GF-D8 (cell line): ENCODE data around the gene HOXB2.
"Not testable (repeated sequence)": the region's sequence is repeated elsewhere in the genome, so short reads cannot be mapped to it uniquely, and the experiment has no call there.

Experiments used
- DNase-seq: peaks from one replicate; lab custom pipeline; 2025; lab: John Stamatoyannopoulos, UW

Gene HOXB2

DNA sequence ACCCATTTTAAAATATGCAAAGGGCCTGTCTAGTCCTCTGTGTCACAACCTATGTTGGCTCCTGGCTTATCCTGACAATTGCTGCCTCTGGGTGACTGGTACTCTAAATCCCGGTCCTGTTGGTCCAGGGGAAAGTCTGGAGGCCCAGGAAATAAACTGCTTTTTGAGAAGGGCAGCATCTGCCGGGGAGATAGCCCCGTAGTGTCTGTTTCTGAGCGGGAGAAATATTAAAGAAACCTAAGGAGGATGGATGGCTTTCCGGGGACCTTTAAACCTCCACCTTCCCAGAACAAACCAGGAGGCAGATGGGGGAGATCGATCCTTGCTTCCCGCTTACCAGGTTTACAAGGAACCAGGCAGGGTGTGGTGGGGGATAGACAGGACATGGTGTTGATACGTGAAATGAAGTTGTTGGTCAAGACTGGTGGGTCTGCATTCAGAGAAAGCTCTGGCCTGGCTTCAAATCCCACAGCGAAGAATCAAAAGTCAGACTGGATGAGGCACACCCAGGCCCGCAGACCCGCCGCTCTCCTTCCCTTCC, 3.8 kb downstream of the HOXB2 start:
- DNase-seq = no peak

DNA sequence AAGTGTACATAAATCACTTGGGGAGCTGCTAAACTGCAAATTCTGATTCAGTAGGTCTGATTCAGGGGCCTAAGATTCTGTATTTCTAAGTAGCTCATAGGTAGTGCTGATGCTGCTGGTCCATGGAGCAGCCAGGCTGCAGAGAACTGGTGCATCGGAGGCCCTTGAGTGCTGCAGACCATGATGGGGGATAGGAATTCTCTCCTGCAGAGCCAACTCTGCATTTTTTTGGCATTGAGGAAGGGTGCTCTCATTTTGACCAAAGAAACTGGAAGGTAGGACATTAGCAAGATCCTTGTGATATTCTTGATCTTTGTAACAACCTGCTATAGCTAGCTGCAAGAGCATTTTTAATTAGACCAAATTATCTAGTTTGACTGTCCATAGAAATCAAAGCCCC, 4.7 kb downstream of the HOXB2 start:
- DNase-seq = no peak

DNA sequence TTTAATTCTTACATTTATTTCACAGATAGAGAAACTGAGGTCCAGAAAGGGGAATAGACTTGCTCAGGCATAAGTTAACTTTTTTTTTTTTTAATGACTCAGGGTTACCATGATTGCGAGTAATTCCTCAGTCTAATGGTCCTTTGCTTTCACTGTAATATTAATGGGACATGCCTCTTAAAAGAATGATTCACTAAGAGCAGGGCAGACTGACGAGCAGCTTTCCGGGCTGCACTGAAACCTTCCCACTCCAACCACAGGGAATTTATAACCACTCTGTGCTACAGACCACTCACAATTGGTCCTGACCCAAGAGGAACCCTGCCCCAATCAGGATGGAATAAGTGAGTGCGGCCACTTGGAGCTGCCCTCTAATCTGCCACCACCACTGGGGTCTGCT, 5.7 kb downstream of the HOXB2 start:
- DNase-seq = no peak

DNA sequence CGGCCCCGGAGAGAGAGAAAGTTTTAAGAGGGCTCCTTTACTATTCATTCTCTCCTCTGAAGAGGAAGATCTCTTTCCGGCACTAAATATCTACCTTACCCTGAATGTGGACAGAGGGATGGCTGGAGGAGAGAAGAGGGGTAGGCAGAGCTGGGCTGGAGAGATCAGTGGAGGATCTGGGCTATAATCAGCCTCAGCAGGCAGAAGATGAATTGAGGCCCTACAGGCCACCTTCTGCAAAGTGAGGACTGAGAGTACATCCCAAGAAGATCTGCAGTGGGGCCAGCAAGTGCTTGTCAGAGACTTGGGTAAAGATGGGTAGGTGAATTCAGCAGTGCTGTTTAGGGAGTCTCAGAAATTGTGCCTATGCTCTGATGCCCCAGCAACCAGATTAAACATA, 7.6 kb downstream of the HOXB2 start:
- no peak for DNase-seq

DNA sequence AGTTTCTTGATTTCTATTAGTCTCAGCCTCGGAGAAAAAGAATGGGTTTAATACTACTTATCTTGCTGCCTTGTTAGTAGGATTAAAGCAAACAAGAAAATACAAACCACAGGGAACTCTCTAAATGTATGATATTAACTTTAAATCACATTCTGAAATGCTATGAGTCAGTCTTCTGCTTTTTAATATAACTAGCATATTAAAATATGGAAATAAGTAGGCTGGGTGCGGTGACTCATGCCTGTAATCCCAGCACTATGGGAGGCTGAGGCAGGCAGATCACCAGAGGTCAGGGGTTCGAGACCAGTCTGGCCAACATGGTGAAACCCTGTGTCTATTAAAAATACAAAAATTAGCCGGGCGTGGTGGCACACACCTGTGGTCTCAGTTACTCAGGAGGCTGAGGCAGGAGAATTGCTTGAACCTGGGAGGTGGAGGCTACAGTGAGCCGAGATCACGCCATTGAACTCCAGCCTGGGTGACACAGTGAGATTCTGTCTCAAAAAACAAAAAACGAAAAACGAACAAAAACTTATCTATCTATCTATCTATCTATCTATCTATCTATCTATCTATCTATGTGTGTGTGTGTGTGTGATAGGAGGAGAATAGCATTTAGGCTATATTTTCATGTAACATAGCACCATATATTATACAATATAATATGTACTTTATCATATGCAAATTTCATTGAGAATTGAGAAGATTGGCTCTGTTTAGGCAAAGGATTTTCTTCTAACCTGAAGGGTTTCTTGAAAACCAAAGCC, 8.9 kb downstream of the HOXB2 start:
- not testable (repeated sequence) for DNase-seq

DNA sequence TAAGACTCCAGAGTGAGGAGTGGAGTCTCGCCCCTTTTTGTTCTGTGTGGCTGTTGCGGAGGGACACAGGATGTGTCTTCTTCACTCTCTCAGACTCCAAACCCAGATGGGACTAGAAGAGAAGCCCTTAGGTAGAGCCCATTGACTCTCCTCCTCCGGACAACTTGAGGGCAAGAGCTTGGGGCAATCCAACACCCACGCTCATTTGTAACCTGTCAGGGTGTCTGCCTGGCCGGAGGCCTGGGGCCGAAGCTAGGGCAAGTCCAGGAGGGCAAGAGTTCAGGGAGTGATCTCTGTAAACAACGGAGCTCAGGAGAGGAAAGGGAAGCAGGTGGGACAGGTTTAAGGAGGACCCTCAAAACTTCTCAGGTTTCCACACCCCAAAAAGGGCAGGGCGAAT, 12.6 kb downstream of the HOXB2 start:
- no peak for DNase-seq

DNA sequence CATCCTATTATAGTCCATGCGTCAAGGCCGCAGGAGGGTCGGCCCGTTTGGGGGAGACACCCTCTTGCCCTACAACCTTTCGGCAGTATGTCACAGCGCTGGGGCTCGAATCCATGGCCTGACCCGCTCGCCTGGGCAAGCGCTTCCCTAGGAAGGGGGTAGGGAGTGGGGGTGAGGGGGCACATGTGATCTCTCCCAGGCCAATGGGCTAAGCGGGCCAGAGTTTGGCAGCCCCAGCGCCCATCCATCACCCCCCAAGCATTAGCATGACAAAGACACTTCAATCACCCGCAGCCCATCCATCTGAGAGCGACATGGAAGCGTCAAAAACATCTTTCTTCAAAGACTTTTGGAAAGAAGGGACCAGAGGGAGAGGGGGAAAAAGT, 14.0 kb downstream of the HOXB2 start, which contains the start of gene HOXB1:
HOXB1 (minus strand) TSS at position 125 of the 386 bp plus-strand sequence; CDS start at position 18, 107 bp downstream.
- no peak for DNase-seq

DNA sequence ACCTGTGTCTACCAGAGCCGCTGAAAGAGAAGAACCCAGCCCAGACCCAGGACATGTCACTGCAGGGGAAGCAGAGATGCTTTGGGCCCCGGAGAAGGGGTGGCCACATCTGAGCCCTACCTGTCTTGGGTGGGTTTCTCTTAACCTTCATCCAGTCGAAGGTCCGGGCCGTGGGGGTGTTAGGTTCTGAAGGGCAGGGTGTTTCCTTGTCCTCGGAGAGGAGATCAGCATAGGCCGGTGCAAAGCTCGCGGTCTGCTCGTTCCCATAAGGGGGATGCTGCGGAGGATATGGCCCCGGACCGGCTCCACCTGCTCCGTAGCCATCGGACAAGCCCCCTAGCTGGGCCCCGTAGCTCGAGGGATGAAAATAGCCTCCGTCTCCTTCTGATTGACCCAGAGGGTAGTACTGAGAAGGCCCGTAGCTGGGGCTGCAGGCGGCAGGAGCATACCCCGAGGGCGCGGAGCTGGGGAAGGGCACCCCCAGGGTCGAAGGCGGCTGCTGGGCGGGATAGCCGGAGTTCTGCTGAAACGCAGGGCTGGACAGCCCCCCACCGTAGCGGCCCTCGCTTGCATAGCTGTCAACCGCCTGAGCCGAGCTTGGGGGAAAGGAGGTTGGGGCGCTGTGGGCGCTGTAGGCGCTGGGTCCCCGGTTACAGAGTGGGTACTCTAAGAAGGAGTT, 14.6 kb downstream of the HOXB2 start:
- DNase-seq = no peak

DNA sequence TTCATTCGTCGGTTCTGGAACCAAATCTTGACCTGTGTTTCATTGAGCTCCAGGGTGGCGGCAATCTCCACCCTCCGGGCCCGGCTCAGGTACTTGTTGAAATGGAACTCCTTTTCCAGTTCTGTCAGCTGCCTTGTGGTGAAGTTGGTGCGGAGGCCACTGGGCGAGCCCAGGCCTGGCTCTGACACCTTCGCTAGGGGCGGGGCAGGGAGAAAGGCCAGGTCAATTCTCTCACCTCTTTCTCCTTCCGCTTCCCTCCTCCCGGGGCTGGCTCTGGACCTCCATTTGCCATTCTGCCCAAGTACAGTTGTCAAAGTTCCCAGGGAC, 15.3 kb downstream of the HOXB2 start:
- no peak for DNase-seq

DNA sequence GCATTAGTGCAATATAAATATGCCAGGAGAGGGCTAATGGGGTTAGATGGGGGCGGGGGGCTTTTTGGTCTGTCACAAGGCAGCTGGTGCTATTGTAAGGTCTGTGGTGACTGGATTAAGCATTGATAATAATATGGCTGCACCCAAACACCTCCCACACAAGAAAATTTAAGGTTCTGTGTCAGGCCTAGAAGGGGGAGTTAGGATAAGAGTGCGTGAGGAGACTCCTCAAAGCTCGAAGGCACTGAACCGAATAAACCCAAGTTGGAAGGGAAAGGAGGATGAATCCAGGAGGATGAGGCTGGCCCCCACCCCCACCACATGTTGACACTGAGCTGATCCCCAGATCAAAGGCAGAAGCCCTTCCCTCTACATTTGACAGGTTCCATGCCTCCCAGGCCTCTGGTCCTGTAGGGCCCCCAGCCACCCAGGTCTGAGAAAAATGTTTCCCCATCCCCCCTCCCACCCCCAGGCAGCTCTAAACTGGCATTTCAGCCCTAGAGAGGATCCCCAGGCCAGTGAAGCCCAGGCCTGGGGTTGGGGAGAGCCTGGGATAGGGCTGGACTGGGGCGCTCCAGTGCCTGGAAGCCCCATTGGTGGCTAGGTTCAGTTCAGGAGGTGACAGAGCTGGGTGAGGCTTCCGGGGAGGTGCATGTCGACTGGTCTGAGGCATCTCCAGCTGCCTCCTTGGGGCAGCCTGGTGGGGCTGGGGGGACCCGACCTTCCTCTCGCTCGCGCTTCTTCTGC, 15.8 kb downstream of the HOXB2 start:
- no peak for DNase-seq

DNA sequence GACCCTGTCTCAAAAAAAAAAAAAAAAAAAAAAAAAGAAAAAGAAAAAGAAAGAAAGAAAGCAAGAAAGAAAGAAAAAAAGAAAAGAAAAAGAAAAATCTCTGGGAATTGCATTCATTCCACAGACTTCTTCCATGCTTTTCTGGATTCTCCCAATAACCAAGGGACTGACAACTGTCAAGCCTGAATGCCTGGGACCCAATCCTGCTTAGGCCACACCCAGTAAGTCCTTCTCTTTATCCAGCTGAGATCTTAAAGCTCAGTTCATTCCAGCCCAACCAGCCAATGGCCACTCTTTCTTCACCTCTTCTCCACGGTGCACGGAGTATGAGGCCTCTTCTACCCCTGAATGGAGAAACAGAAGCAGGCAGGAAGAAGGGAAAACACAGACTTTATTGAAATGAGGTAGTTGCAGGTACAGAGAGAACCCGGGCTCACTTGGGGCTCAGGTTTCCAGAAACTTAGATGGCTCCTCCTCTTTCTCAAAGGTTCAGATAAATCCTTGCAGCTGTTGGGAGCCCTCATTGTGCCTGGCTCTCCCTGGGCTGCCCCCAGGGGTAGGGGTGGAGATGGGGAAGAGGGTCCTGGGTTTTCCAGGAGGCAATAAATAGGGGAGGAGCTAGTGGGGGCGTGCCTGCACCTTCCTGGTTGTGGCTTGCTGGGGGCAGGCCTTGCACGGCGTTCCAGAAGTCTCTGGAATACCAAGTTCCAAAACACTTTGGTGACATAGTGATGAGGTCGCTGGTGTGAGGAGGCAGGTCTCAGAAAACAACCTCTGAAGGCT, 16.6 kb downstream of the HOXB2 start:
- no peak for DNase-seq

DNA sequence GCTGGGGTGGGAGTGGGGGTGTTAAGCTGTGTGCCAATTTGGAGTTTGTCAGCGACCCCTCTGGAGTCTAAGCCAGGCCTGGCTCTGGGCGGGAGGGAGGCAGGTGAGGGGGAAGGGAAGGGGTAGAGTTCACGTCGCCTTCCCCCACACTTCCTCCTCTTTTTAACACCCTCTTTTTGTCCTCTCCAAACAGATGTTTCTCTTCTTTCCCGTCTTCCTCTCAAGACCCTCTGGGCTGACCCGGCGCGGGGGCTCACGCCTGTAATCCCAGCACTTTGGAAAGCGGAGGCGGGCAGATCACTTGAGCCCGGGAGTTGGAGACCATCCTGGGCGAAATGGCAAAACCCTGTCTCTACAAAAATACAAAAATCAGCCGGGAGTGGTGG, 17.4 kb downstream of the HOXB2 start:
- no peak for DNase-seq

DNA sequence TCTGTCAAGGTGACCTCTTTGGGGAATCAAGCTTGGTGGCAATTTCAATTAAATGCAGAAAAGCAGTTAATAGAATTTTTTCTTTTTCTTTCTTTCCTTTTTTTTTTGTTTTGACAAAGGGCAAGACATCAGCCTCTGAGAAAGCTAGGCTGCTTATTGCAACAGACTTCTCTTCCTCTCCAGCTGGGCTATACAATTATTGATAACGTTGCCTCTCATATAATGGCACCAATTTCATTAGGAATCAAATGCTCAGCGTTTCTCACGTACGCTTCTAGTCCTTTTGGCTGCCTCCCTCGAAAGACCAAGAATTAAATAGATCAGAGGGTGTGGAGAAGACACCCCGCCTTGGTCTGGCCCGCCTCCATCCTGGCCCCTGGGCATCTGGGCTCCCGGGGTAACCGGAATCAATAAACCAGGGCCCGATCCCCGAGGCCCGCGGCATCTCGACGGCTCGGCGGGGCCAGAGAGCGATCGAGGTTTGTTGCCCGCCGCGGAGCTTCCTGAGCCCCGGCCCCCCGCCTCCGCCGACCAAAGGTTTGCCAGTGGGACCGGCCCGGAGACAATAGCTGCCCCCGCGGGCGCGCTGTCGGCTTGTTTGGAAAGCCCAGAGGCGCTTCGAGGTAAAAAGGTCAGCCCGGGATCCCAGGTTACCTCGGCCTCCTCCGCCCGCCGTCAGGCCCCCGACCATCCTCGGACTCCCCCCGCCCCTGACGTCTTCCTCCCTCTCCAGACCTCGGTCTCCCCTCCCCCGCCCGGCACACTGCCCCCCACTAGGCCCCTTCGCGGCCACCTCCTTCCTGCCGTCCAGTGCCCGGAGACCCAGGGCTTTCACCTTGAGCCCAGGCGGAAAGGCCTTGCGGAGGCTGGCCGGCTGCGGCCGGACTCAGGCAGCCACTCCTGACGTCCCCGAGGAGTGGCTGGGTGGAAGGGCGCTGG, 18.0 kb downstream of the HOXB2 start:
- no peak for DNase-seq

DNA sequence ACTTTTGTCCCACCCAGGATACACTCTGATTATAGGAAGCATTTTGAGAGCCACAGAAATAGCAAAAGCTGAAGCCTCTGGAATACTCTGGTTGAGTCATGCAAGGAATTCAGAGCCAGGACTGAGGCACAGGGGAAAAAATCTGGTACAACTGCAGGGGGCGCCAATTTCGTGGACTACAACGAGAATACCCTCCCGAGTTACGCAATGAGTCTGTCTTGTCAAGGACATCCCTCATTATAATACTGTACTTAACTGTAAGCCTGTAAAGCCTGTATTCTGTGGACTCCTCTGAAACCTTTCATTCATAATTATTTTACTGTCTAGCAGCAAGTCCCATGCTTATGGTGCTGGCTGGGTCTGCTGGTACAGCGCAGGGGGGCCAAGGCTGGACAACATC, 21.9 kb downstream of the HOXB2 start:
- DNase-seq = no peak

DNA sequence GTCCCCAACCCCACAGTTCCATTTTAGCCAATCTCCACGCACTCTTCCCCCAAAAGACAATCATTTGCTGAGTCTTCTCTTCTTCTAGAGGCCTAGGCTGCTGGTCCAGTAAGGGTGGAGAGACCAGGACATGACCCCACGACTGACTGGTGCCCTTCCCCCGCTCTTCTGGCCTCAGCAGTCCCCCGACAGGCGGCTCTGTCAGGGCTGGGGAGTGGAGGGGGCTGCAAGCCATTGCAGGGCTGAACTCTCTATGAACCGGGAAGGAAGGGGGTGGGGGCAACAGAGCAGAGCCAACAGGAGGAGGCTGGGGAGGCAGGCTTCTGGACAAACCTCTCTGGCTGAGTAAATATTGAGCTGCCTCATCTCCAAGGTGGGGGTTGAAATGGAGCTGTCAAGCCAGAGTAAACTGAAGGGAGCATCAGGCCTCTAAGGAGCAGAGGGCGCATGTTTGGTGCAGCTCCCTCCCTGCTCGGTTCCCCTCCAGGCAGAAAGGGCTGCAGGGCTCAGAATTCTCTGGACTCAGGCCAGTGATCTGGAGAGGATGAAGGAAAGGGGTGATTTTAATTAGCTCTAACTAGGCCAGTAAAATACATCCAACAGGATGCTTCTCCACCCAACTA, 22.8 kb downstream of the HOXB2 start:
- DNase-seq = no peak

DNA sequence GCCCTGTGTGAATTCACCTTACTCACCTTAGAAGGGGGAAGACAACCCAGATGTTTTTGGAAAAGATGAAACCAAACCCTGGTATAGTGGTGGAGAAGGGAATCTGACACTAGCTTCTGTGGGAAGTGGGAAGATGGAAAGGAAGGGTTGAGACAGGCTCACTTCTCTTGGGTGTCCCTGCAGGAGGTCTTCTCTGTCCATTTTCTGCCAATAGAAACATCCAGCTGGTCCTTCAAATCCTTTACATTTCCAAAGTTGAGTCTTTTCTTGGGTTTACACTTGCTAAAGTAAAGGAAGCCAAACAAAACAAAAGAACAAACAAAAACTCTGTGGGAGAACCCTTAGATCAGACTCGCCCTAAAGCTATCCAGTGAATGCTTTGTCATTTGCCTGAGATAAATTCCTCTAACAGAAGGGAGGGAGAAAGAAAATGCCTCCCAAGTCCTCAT, 24.3 kb downstream of the HOXB2 start:
- no peak for DNase-seq

DNA sequence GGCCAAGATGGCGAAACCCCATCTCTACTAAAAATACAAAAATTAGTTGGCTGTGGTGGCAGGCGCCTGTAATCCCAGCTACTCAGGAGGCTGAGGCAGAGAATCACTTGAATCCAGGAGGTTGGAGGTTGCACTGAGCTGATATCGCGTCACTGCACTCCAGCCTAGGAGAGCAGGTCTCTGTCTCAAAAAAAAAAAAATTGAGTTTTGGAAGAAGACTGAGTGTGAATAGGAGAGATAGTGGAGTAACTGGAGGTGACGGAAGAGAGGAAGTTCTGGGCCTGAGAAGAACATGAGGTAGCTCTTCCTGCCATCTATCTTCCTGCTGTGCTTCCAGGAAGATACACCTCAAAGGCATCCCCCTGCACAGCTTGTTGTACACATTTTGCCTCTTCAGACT, 25.5 kb downstream of the HOXB2 start:
- no peak for DNase-seq

DNA sequence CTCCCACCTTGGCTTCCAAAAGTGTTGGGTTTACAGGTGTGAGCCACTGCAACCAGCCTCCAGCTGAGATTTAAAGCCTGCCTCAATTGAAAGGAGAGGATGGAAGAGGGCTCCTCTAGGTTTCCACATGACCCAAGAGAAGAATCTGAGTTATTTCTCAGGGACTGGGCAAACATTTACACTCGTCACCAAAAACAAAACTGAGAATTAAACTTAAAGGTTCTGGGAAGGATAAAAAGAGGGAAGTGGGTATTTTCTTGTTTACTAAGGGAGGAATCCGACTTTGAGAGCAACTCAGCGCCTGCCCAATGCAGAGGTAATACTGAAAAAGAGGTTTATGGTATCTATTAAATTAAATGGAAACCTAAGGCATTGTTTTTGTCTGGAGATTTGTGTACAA, 27.4 kb downstream of the HOXB2 start:
- no peak for DNase-seq

DNA sequence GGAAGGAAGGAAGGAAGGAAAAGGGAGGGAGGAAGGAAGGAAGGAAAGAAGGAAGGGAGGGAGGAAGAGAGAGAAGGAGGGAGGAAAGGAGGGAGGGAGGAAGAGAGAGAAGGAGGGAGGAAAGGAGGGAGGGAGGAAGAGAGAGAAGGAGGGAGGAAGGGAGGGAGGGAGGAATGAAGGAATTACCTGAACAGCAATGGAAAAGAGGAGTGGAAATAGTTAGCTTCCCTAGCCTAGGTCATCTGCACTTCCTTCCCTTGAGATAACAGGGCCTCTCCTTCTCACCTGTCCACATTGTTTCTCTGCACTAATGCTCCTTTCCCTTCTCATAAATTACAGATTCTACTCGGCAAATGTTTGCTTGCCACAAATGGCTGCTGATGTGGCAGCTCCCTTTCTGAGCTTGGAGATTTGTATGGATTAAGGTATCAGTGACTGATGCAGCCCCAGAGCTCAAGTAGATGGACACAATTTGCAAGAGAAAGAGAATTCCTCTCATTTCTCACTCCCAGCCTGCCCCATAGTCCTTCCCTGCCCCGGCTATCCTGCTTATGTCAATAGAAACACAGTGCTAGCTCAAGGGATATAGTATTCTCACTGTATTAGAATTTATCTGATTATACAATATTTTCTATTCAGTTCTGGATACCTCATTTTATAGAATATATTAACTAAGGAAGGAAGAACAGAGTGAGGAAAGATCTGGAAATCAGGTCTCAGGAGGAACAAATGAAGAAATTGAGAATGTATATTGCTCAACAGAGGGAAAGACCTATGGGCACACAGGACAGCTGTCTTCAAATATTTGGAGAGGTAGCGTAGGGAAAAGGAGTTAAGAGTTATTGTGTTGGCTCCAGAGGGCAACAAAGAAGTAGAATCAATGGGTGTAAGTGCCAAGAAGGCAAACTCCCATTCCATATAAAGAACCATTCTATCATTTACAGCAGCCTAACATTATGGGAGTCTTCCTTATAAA, 28.7 kb downstream of the HOXB2 start:
- DNase-seq = no peak
